ENCODE measurements around the gene PLPPR1. TPM values are rescaled to one million over a fixed set of nuclear protein-coding genes. Genes with fewer than 3 reads are reported as not detected.

Gene PLPPR1
- polyA plus RNA-seq, 3 donors: not detected

DNA sequence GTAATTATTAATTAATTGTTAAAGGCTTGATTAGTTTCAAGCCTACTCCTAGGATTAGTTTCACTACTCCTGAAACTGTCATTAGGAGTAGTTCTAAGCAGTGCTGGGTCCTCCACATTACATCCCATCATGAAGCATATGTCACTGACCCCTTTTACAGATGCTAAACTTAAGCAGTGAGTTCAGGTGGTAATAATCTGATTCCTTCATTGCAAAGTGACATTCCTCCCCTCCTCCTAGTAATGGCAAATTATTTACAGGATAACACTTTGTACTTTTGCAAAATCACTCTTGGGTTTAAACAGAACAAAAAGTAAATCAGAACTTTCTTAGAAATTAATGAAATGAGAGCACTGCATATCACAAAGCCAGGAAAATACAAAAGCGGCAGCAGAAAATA is 303.8 kb downstream of the PLPPR1 start:
- no peaks in the 10 kb centered on the region for H4K20me1 ChIP-seq (ENCODE audit: insufficient read depth, low read length)
- no peak for DNase-seq
- no peaks in the 10 kb centered on the region for H3K4me1 Mint-ChIP-seq
- H3K9me3 Mint-ChIP-seq: peaks cover 1 to 9% (median 6%) of the 10 kb centered on the region in 7 donors
- H3K27me3 Mint-ChIP-seq (ENCODE audit: low read depth in 3 of 3): peaks cover 1 to 2% (median 2%) of the 10 kb centered on the region in 3 donors
- no peak overlapping the region for H2AFZ ChIP-seq (ENCODE audit: insufficient read depth, low read depth, low read length, poor library complexity, severe bottlenecking)
- H3K4me1 ChIP-seq (ENCODE audit: control insufficient read depth in 1 of 2, insufficient read depth in 2 of 2, low read length in 2 of 2): no peaks in the 10 kb centered on the region
- TF ChIP-seq, protein P1, sequence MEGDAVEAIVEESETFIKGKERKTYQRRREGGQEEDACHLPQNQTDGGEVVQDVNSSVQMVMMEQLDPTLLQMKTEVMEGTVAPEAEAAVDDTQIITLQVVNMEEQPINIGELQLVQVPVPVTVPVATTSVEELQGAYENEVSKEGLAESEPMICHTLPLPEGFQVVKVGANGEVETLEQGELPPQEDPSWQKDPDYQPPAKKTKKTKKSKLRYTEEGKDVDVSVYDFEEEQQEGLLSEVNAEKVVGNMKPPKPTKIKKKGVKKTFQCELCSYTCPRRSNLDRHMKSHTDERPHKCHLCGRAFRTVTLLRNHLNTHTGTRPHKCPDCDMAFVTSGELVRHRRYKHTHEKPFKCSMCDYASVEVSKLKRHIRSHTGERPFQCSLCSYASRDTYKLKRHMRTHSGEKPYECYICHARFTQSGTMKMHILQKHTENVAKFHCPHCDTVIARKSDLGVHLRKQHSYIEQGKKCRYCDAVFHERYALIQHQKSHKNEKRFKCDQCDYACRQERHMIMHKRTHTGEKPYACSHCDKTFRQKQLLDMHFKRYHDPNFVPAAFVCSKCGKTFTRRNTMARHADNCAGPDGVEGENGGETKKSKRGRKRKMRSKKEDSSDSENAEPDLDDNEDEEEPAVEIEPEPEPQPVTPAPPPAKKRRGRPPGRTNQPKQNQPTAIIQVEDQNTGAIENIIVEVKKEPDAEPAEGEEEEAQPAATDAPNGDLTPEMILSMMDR (IDR thresholded peaks at IDR 0.05): no peak
- no peaks in the 10 kb centered on the region for H3K79me2 ChIP-seq (ENCODE audit: insufficient read depth, low read length)
- H3K9ac ChIP-seq (ENCODE audit: insufficient read depth, low read length, poor library complexity, severe bottlenecking): no peak overlapping the region
- no peak overlapping the region for H3K4me3 Mint-ChIP-seq
- no peak overlapping the region for H3K4me2 ChIP-seq (replicated peaks; ENCODE audit: extremely low read depth, low read length, poor library complexity, severe bottlenecking)
- no peak overlapping the region for H3K4me3 ChIP-seq (replicated peaks in 1 of 3; ENCODE audit: low read depth in 2 of 3, low read length in 3 of 3)
- H3K36me3 Mint-ChIP-seq: no peaks in the 10 kb centered on the region
- no peak overlapping the region for H3K27ac Mint-ChIP-seq
- no peaks in the 10 kb centered on the region for H3K27me3 ChIP-seq (ENCODE audit: control insufficient read depth in 2 of 2, insufficient read depth in 2 of 2, low read length in 2 of 2)
- no peak overlapping the region for H3K27ac ChIP-seq (ENCODE audit: low read depth in 1 of 2, low read length in 2 of 2)
- peaks cover 0 to 4% of the 10 kb centered on the region in 2 donors for H3K9me3 ChIP-seq (replicated peaks in 1 of 2; ENCODE audit: control insufficient read depth in 1 of 2, insufficient read depth in 1 of 2, low read length in 2 of 2)
- WGBS (ENCODE audit: insufficient coverage): no CpG with 5 or more reads among the region's 1 CpG
- intact Hi-C loops (cut with micrococcal nuclease): no loop called here
- no peaks in the 10 kb centered on the region for H3K36me3 ChIP-seq (replicated peaks in 1 of 2; ENCODE audit: control insufficient read depth in 1 of 2, insufficient read depth in 2 of 2, low read length in 2 of 2)

DNA sequence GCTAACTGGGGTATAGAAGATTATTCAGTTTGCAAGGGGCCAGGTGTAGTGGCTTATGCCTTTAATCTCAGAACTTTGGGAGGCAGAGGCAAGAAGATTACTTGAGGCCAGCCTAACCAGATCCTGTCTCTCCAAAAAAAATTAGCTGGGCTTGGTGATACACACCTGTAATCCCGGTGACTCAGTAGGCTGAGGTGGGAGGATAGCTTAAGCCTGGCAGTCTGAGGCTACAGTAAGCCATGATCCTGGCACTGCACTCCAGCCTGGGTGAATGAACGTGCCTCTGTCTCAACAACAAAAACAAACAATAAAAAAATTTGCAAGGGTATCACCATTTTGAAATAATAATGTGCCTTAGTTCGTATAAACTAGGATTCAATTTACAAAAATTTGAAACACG is 305.0 kb downstream of the PLPPR1 start:
- no peak overlapping the region for H3K4me3 ChIP-seq (replicated peaks in 1 of 3; ENCODE audit: low read depth in 2 of 3, low read length in 3 of 3)
- no peaks in the 10 kb centered on the region for H3K79me2 ChIP-seq (ENCODE audit: insufficient read depth, low read length)
- Mint-ChIP-seq H3K4me1 (no peaks in the 10 kb centered on the region), H3K27ac (no peak overlapping the region), H3K9me3 (peaks cover 0 to 9% (median 3%) of the 10 kb centered on the region in 7 donors), H3K36me3 (no peaks in the 10 kb centered on the region), H3K27me3 (ENCODE audit: low read depth in 3 of 3) (peaks cover 2 to 3% (median 2%) of the 10 kb centered on the region in 3 donors), H3K4me3 (no peak overlapping the region)
- TF ChIP-seq, protein P1 (IDR thresholded peaks at IDR 0.05): no peak
- no peak overlapping the region for H3K27ac ChIP-seq (ENCODE audit: low read depth in 1 of 2, low read length in 2 of 2)
- no peaks in the 10 kb centered on the region for H3K36me3 ChIP-seq (replicated peaks in 1 of 2; ENCODE audit: control insufficient read depth in 1 of 2, insufficient read depth in 2 of 2, low read length in 2 of 2)
- no peaks in the 10 kb centered on the region for H3K9me3 ChIP-seq (replicated peaks in 1 of 2; ENCODE audit: control insufficient read depth in 1 of 2, insufficient read depth in 1 of 2, low read length in 2 of 2)
- H3K27me3 ChIP-seq (ENCODE audit: control insufficient read depth in 2 of 2, insufficient read depth in 2 of 2, low read length in 2 of 2): no peaks in the 10 kb centered on the region
- intact Hi-C loops (cut with micrococcal nuclease): no loop called here
- H4K20me1 ChIP-seq (ENCODE audit: insufficient read depth, low read length): no peaks in the 10 kb centered on the region
- no peak for DNase-seq
- WGBS (ENCODE audit: insufficient coverage): 100% methylated on average over 1 of the region's 4 CpGs
- no peaks in the 10 kb centered on the region for H3K4me1 ChIP-seq (ENCODE audit: control insufficient read depth in 1 of 2, insufficient read depth in 2 of 2, low read length in 2 of 2)
- no peak overlapping the region for H2AFZ ChIP-seq (ENCODE audit: insufficient read depth, low read depth, low read length, poor library complexity, severe bottlenecking)
- no peak overlapping the region for H3K9ac ChIP-seq (ENCODE audit: insufficient read depth, low read length, poor library complexity, severe bottlenecking)
- no peak overlapping the region for H3K4me2 ChIP-seq (replicated peaks; ENCODE audit: extremely low read depth, low read length, poor library complexity, severe bottlenecking)

Data from CD14-positive monocyte (primary cell).